ENCODE data around the gene HLA-B.

HLA-B gene

DNA sequence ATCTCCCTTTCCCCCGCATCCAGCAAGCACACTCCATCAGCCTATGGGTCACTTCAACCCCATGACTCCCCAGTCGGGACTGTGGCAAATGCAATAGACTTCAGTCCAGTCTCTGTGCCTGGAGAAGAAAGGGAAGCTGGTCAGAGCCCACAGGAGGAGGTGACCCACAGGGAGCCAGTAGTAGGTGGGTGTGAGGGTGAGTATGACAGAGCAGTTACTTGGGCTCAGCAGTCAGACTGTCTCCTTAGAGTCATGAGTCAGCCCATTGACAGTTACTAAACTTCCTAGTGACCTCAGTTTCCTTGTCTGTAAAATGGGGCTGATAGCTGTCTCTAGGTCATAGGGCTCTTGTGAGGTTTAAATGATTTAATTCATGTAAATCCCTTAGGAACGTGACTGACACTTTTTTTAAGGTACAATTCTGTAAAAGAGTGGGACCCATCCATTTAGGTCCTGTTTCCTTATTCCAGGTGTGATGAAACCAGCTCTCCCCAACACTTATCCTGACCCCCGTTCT, 51.2 kb downstream of the HLA-B start:
- DNase-seq (ENCODE audit: low read depth), result no peak

- DNase-seq (ENCODE audit: low read depth), result no peak
Measured at GRCh38 chr6:31304683-31305082, 52.3 kb downstream of the HLA-B start.

Measured in stimulated activated CD4-positive, alpha-beta T cell treated with anti-CD3 and anti-CD28 coated beads, Interleukin-2, amount 100 ng/mL, for 4 hours (primary cell).